CD14-positive monocyte (primary cell): ENCODE results near the gene PIP5K1B. TPM values are rescaled to one million over a fixed set of nuclear protein-coding genes. Genes with fewer than 3 reads are reported as not detected.

Experiments
- DNase-seq, 3 donors: peaks; one replicate each; pipeline ENCODE4 v3.0.0-alpha.2; 2011 to 2022
- H2AFZ ChIP-seq: 2 replicates; pipeline ENCODE4 v1.6.0; 2012; ENCODE audit warnings: mild to moderate bottlenecking, low read depth, low read length, inconsistent platforms; ENCODE audit not compliant: insufficient read depth, poor library complexity, severe bottlenecking
- H3K27ac ChIP-seq, 2 donors: 1 replicate in 1 of 2; 2 replicates in 1 of 2; pipeline ENCODE4 v1.5.1; 2012 to 2013; ENCODE audit warnings: low read length in 2 of 2, control low read depth in 1 of 2, inconsistent platforms in 1 of 2, low read depth in 1 of 2, mild to moderate bottlenecking in 1 of 2
- H3K27me3 ChIP-seq, 2 donors: one replicate each; pipeline versions ENCODE4 v1.6.0 to v1.6.1; 2011 to 2013; ENCODE audit warnings: low read length in 2 of 2; ENCODE audit not compliant: control insufficient read depth in 2 of 2, insufficient read depth in 2 of 2
- H3K36me3 ChIP-seq, 2 donors: replicated peaks in 1 of 2; 1 replicate in 1 of 2; 2 replicates in 1 of 2; pipeline versions ENCODE4 v1.5.1 to v1.6.1; 2012 to 2013; ENCODE audit warnings: low read length in 2 of 2, control low read depth in 1 of 2, inconsistent platforms in 1 of 2, mild to moderate bottlenecking in 1 of 2; ENCODE audit not compliant: insufficient read depth in 2 of 2, control insufficient read depth in 1 of 2
- H3K4me1 ChIP-seq, 2 donors: 1 replicate in 1 of 2; 2 replicates in 1 of 2; pipeline versions ENCODE4 v1.5.1 to v1.6.1; 2012 to 2013; ENCODE audit warnings: low read length in 2 of 2, control low read depth in 1 of 2, inconsistent platforms in 1 of 2, mild to moderate bottlenecking in 1 of 2, moderate library complexity in 1 of 2; ENCODE audit not compliant: insufficient read depth in 2 of 2, control insufficient read depth in 1 of 2
- H3K4me2 ChIP-seq: replicated peaks from 2 replicates; pipeline ENCODE3; 2012; ENCODE audit warnings: low read length, moderate library complexity, mild to moderate bottlenecking; ENCODE audit not compliant: poor library complexity, severe bottlenecking; ENCODE audit errors: extremely low read depth
- H3K4me3 ChIP-seq, 3 experiments: fragments of 200-600 bp in 1 of 3; sonication (generic) in 1 of 3; replicated peaks in 1 of 3; 1 replicate in 2 of 3; 2 replicates in 1 of 3; pipeline ENCODE4 v1.5.1; 2011 to 2013; ENCODE audit warnings: low read length in 3 of 3, mild to moderate bottlenecking in 3 of 3, control low read depth in 2 of 3, low read depth in 2 of 3, inconsistent platforms in 1 of 3, moderate library complexity in 1 of 3
- H3K79me2 ChIP-seq: 2 replicates; pipeline ENCODE4 v1.6.0; 2012; ENCODE audit warnings: mild to moderate bottlenecking, control low read depth, inconsistent platforms, low read length, moderate library complexity; ENCODE audit not compliant: insufficient read depth
- H3K9ac ChIP-seq: 2 replicates; pipeline ENCODE4 v1.6.0; 2017; ENCODE audit warnings: low read length, mild to moderate bottlenecking; ENCODE audit not compliant: insufficient read depth, poor library complexity, severe bottlenecking
- H3K9me3 ChIP-seq, 2 donors: replicated peaks in 1 of 2; 1 replicate in 1 of 2; 2 replicates in 1 of 2; pipeline versions ENCODE4 v1.5.1 to v1.6.1; 2012 to 2013; ENCODE audit warnings: low read length in 2 of 2, control low read depth in 1 of 2; ENCODE audit not compliant: control insufficient read depth in 1 of 2, insufficient read depth in 1 of 2
- H4K20me1 ChIP-seq: 2 replicates; pipeline ENCODE4 v1.6.0; 2012; ENCODE audit warnings: mild to moderate bottlenecking, low read length, control low read depth, moderate library complexity; ENCODE audit not compliant: insufficient read depth
- H3K27ac Mint-ChIP-seq, 7 donors: one replicate each; pipeline ENCODE4 v1.8.0; 2020; ENCODE audit warnings: mild to moderate bottlenecking in 7 of 7, mixed read lengths in 7 of 7, moderate library complexity in 6 of 7, inconsistent platforms in 2 of 7
- H3K27me3 Mint-ChIP-seq, 3 donors: one replicate each; pipeline ENCODE4 v1.8.0; 2021 to 2022; ENCODE audit warnings: low read depth in 3 of 3, mild to moderate bottlenecking in 3 of 3, mixed read lengths in 3 of 3, moderate library complexity in 3 of 3, inconsistent platforms in 1 of 3
- H3K36me3 Mint-ChIP-seq, 2 donors: one replicate each; pipeline ENCODE4 v1.8.0; 2020; ENCODE audit warnings: mixed read lengths in 2 of 2, inconsistent platforms in 1 of 2, mild to moderate bottlenecking in 1 of 2
- H3K4me1 Mint-ChIP-seq: one replicate; pipeline ENCODE4 v1.8.0; 2020; ENCODE audit warnings: mild to moderate bottlenecking, mixed read lengths
- H3K4me3 Mint-ChIP-seq, 2 donors: one replicate each; pipeline ENCODE4 v1.8.0; 2020; ENCODE audit warnings: mild to moderate bottlenecking in 2 of 2, mixed read lengths in 2 of 2, moderate library complexity in 1 of 2
- H3K9me3 Mint-ChIP-seq, 7 donors: one replicate each; pipeline ENCODE4 v1.8.0; 2020 to 2022; ENCODE audit warnings: mixed read lengths in 7 of 7, mild to moderate bottlenecking in 6 of 7, moderate library complexity in 6 of 7, inconsistent platforms in 2 of 7
- WGBS: methylation state at CpG from one replicate; pipeline ENCODE4 v1.1.5; 2013; ENCODE audit warnings: missing lambda C conversion rate; ENCODE audit not compliant: insufficient coverage; 5-methylcytosine and 5-hydroxymethylcytosine counted together
- intact Hi-C, 2 donors: fragments of 100-400 bp; cut with micrococcal nuclease; formaldehyde crosslinking; loops; one replicate each; pipeline versions ENCODE4 v1.15.0 to v1.15.1; 2023
- polyA plus RNA-seq, 3 donors: library from polyadenylated mRNA; depleted of rRNA in 1 of 3; unstranded in 2 of 3; stranded (reverse) in 1 of 3; fragments of 300-500 nt in 2 of 3; fragments of >200 nt in 1 of 3; fragmentation: Illumina TruSeq in 2 of 3; gene quantifications; 1 replicate in 2 of 3; 2 replicates in 1 of 3; pipeline ENCODE4 v1.2.3, GENCODE V29; 2012 to 2021
- TF ChIP-seq, protein P1 (sequence below): fragments of 200-600 bp; IDR thresholded peaks from one replicate; pipeline ENCODE4 v1.8.0; 2022; ENCODE audit warnings: antibody characterized with exemption, mild to moderate bottlenecking

PIP5K1B gene
- polyA plus RNA-seq, 3 donors: 0.18 to 4.1 (median 0.87) TPM

DNA sequence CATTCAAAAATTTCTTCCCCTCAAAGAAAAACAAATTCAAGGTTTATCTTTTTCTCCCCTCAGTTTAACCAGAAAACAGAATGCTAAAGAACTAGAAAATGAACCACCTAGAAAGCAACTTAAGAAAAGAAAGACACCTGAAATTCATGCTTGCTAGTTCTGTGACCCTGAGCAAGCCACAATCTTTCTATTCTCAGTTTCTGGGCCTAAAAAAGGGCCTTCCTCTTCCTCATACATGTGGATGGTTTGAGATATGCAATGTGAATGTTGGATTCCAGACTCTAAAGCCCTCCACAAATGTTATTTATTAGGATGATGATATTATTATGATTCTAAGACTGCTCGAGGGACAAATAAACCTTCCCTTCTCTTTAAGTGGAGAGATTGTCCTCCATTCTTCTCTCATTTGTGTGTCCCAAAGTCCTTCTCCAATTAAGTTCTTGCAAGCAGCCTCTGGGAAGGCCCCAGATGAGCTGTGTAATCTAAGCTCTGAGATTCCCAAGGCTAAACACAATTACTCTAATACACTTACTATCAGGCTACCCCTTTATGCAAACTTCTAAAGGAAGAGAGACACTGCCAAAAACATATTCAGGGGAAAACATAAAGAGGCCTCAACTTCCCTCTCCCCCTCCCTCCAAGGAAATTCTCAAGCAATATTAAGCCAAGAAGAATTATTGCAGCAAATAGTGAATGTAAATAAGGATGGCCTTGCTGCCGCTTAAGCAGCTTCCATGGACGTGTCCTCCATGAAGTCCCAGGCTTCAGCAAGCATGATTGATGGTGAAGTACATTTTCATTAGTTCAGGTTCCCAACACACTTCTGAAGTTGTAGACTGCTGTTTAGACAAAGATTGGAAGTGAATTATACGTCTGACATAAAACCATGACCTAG, 228.6 kb downstream of the PIP5K1B start:
- Mint-ChIP-seq H3K4me1 (peaks cover 14% of the 10 kb centered on the region), H3K27ac (peak overlapping the region in 1 of 7 donors; percentile 30), H3K9me3 (no peaks in the 10 kb centered on the region), H3K36me3 (peaks cover 17 to 21% of the 10 kb centered on the region in 2 donors), H3K27me3 (peaks cover 0 to 1% (median 0%) of the 10 kb centered on the region in 3 donors), H3K4me3 (no peak overlapping the region)
- WGBS: no CpG with 5 or more reads among the region's 4 CpGs
- intact Hi-C loops: no loop called here
- TF ChIP-seq, protein P1, sequence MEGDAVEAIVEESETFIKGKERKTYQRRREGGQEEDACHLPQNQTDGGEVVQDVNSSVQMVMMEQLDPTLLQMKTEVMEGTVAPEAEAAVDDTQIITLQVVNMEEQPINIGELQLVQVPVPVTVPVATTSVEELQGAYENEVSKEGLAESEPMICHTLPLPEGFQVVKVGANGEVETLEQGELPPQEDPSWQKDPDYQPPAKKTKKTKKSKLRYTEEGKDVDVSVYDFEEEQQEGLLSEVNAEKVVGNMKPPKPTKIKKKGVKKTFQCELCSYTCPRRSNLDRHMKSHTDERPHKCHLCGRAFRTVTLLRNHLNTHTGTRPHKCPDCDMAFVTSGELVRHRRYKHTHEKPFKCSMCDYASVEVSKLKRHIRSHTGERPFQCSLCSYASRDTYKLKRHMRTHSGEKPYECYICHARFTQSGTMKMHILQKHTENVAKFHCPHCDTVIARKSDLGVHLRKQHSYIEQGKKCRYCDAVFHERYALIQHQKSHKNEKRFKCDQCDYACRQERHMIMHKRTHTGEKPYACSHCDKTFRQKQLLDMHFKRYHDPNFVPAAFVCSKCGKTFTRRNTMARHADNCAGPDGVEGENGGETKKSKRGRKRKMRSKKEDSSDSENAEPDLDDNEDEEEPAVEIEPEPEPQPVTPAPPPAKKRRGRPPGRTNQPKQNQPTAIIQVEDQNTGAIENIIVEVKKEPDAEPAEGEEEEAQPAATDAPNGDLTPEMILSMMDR: no peak
- H3K27me3 ChIP-seq: no peaks in the 10 kb centered on the region
- no peak overlapping the region for H3K9ac ChIP-seq
- peak overlapping the region in 1 of 2 donors; percentile 61 for H3K27ac ChIP-seq
- H3K36me3 ChIP-seq: peaks cover 0 to 7% of the 10 kb centered on the region in 2 donors
- no peaks in the 10 kb centered on the region for H4K20me1 ChIP-seq
- no peaks in the 10 kb centered on the region for H3K79me2 ChIP-seq
- H3K4me3 ChIP-seq: no peak overlapping the region
- H3K4me1 ChIP-seq: peaks cover 7 to 12% of the 10 kb centered on the region in 2 donors
- no peaks in the 10 kb centered on the region for H3K9me3 ChIP-seq
- H2AFZ ChIP-seq: no peak overlapping the region
- H3K4me2 ChIP-seq: no peak overlapping the region
- DNase-seq: no peak

DNA sequence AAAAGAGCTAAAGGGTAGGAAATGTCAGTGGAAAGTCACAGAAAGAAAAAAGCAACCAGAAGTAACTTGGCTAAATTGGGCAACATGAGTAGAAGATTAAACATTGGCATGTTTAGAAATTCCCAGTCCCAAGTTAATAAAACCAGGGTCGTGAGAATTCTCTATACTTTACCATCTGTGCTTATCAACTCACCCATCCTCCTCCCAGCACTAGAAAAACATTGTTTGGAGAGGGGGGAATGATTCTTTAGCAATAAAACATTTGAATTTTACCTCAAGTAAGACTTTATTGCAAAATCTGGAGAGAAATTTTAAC, 229.2 kb downstream of the PIP5K1B start:
- no CpG with 5 or more reads among the region's 1 CpG for WGBS
- H4K20me1 ChIP-seq: no peaks in the 10 kb centered on the region
- TF ChIP-seq, protein P1: no peak
- H3K4me1 ChIP-seq: peaks cover 7 to 12% of the 10 kb centered on the region in 2 donors
- no peak overlapping the region for H3K27ac ChIP-seq
- DNase-seq: no peak
- Mint-ChIP-seq H3K27ac (no peak overlapping the region), H3K36me3 (peaks cover 18 to 25% of the 10 kb centered on the region in 2 donors), H3K9me3 (no peaks in the 10 kb centered on the region), H3K27me3 (peaks cover 0 to 1% (median 0%) of the 10 kb centered on the region in 3 donors), H3K4me3 (no peak overlapping the region), H3K4me1 (peaks cover 14% of the 10 kb centered on the region)
- H2AFZ ChIP-seq: no peak overlapping the region
- H3K9me3 ChIP-seq: no peaks in the 10 kb centered on the region
- no peaks in the 10 kb centered on the region for H3K27me3 ChIP-seq
- H3K4me3 ChIP-seq: no peak overlapping the region
- no peaks in the 10 kb centered on the region for H3K79me2 ChIP-seq
- intact Hi-C loops: no loop called here
- H3K9ac ChIP-seq: no peak overlapping the region
- H3K4me2 ChIP-seq: no peak overlapping the region
- H3K36me3 ChIP-seq: peaks cover 0 to 10% of the 10 kb centered on the region in 2 donors
